HepG2 (cell line): ENCODE results near the gene VWA1. TPM values are rescaled to one million over a fixed set of nuclear protein-coding genes. Genes with fewer than 3 reads are reported as not detected.
A peak's percentile ranks its signal among the peaks of the same experiment; 100 is the strongest.

Experiments
- RAD51 ChIP-seq: fragments of 450-650 bp; IDR thresholded peaks from 2 replicates; pipeline ENCODE4 v1.6.1; 2016; ENCODE audit warnings: borderline replicate concordance
- SAFB2 ChIP-seq: sonication (generic); formaldehyde crosslinking; IDR thresholded peaks from 2 replicates; pipeline ENCODE4 v1.5.1; 2020; ENCODE audit warnings: missing genetic modification reagents, low read depth, mild to moderate bottlenecking, borderline replicate concordance
- TBX2 ChIP-seq: sonication (generic); formaldehyde crosslinking; IDR thresholded peaks from 2 replicates; pipeline ENCODE4 v1.5.0; 2020; ENCODE audit warnings: missing genetic modification reagents, mild to moderate bottlenecking, borderline replicate concordance
- ZBTB39 ChIP-seq: sonication (generic); formaldehyde crosslinking; IDR thresholded peaks from 2 replicates; pipeline ENCODE4 v1.5.0; 2020; ENCODE audit warnings: missing genetic modification reagents
- ZBTB4 ChIP-seq: sonication (generic); formaldehyde crosslinking; IDR thresholded peaks from 2 replicates; pipeline ENCODE4 v1.4.0; 2020; ENCODE audit warnings: missing genetic modification reagents, mild to moderate bottlenecking, borderline replicate concordance
- ZFX ChIP-seq: sonication (generic); formaldehyde crosslinking; IDR thresholded peaks from 2 replicates; pipeline ENCODE4 v1.4.0; 2020; ENCODE audit warnings: mild to moderate bottlenecking, low read depth, missing genetic modification reagents, moderate library complexity
- ZNF234 ChIP-seq: sonication (generic); formaldehyde crosslinking; conservative IDR thresholded peaks from 2 replicates; pipeline ENCODE4 v1.5.1; 2020; ENCODE audit warnings: mild to moderate bottlenecking, missing genetic modification reagents
- ZNF318 ChIP-seq: sonication (generic); formaldehyde crosslinking; IDR thresholded peaks from 2 replicates; pipeline ENCODE4 v1.4.0; 2020; ENCODE audit warnings: mild to moderate bottlenecking, missing genetic modification reagents
- ZNF547 ChIP-seq: sonication (generic); formaldehyde crosslinking; IDR thresholded peaks from 2 replicates; pipeline ENCODE4 v1.5.1; 2020; ENCODE audit warnings: mild to moderate bottlenecking, missing genetic modification reagents
- ZNF687 ChIP-seq: sonication (generic); formaldehyde crosslinking; IDR thresholded peaks from 2 replicates; pipeline ENCODE4 v1.5.1; 2020; ENCODE audit warnings: mild to moderate bottlenecking, missing genetic modification reagents, moderate library complexity
- polyA plus RNA-seq, 8 experiments: library from polyadenylated mRNA; depleted of rRNA in 3 of 8; stranded (reverse) in 7 of 8; unstranded in 1 of 8; fragments of >200 nt; fragmentation: Illumina TruSeq in 4 of 8; extraction: Trizol in 4 of 8; gene quantifications; 2 replicates each; pipeline versions ENCODE4 v1.2.1 to v1.2.3, GENCODE V29; 2011 to 2016; ENCODE audit warnings: low read depth in 4 of 8, missing spikeins in 1 of 8, mixed read lengths in 1 of 8; ENCODE audit not compliant: insufficient read depth in 1 of 8
- total RNA-seq, 5 experiments: library from RNA; depleted of rRNA; stranded (reverse); fragments of >200 nt; fragmentation: Illumina TruSeq; extraction: Trizol; gene quantifications; 2 replicates each; pipeline ENCODE4 v1.2.3, GENCODE V29; 2016; ENCODE audit warnings: low read depth in 1 of 5

The VWA1 gene
- total and polyA plus RNA-seq, 2 of the 13 experiments (the other 11 are each of a cell fraction or from before 2014, with no cell fraction given) = 40.9 to 57.5 TPM

GRCh38 chr1:1419363-1419812 lies 16.1 kb upstream of the VWA1 start (continued):
- TF ChIP-seq ZNF318 (CRISPR knock-in tag) (no peak), ZFX (peak; percentile 53), ZNF547 (0 out of 2 replicates have a peak, but pooled peaks have one; percentile 28), ZBTB4 (CRISPR knock-in tag) (no peak), ZNF234 (CRISPR knock-in tag) (no peak), TBX2 (CRISPR knock-in tag) (no peak), ZNF687 (CRISPR knock-in tag) (peak; percentile 60), RAD51 (no peak), ZBTB39 (CRISPR knock-in tag) (no peak), SAFB2 (CRISPR knock-in tag) (no peak)
